NCI-H345 (cell line): ENCODE results near the gene ERN1.
A peak's percentile ranks its signal among the peaks of the same experiment; 100 is the strongest.
"Not testable (repeated sequence)": the region's sequence is repeated elsewhere in the genome, so short reads cannot be mapped to it uniquely, and the experiment has no call there.

Experiments used
- DNase-seq: peaks from one replicate; lab custom pipeline; 2025; lab: John Stamatoyannopoulos, UW

The ERN1 gene

DNA sequence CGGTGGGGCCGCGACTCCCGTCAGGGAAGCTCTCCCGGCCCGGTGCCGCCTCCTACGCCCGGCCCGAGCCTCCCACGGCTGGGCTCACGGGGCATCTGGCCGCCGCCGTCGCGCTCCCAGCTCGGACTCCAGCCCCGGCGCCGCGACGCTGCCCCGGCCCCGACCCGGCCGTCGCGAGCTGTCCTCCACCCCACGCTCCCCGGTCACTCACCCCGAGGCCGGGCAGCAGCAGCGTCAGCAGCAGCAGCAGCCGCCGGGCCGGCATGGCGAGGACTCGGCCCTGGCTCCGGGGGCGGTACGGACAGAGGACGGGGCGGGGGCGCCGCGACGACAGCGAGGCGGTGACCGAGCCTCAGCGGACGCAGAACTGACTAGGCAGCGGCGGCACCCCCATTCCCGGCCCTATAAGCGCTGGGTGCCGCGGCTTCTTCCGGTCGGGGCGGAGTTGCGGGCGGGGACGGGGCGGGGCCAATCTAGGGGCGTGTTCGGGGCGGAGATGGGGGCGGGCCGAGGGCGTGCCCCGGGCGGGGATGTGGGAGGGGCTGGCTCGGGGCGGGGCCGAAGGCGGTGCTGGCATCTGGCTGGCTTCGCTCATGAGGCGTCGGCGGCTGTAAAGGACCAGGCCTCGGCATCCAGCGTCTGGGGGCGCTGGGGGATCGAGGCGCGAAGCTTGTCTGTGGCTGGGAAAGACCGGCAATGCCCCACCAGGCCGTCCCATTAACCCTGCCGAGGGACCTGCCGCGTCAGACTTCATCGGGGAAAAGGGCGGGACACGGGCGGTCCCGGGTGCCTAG is at the start of gene ERN1:
TSS of gene ERN1 (minus strand) at position 380 of the 794 bp plus-strand sequence. CDS start at position 265, 115 bp downstream.
- peak; percentile 85 for DNase-seq

DNA sequence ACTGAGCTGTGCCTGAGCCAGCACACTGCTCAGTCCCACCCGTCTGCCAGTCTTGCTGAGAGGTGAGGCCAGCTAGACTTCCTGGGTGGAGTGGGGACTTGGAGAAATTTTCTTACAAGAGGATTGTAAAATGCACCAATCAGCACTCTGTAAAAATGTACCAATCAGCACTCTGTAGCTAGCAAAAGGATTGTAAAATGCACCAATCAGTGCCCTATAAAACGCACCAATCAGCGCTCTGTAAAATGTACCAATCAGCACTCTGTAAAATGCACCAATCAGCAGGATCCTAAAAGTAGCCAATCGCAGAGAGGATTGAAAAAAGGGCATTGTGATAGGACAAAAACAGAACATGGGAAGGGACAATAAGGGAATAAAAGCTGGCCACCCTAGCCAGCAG is 49.1 kb upstream of the ERN1 start:
- DNase-seq = not testable (repeated sequence)

DNA sequence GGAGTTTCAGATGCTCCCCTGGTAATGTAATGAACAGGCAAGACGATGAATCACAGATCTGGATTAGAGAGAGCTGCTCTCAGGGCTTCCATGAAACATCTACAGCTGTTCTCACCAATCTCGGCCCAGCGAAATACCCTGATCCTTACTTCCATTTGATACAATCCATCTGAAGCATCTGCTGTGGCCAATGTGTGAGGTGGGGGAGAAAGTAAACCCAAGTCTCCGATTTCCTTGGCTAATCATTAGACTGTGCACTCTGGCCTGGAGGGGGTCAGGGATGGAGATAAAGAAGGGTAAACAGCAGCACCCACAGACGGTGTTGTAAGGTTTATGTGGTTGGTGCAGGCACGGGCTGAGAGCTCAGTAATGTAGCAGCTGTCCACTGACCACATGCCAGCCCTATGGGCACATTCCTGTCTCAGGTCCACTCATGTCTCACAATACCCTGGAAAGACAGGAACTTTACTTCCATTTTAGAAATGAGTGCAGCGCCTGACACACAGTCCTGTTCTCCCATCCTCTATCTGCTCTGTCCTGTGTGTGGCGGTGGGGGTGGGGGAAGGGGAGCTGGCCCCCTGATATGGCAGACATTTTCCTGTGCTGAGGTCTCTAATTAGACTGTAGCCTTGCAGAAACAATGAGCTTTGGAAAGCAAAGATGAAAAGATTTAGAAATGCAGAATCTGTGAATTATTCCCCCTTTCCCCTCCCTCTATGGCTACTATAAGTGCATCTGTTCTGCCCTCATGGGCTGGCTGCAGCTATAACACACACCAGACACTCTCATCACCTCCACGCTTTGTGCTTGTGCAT is 48.3 kb upstream of the ERN1 start:
- DNase-seq = no peak

DNA sequence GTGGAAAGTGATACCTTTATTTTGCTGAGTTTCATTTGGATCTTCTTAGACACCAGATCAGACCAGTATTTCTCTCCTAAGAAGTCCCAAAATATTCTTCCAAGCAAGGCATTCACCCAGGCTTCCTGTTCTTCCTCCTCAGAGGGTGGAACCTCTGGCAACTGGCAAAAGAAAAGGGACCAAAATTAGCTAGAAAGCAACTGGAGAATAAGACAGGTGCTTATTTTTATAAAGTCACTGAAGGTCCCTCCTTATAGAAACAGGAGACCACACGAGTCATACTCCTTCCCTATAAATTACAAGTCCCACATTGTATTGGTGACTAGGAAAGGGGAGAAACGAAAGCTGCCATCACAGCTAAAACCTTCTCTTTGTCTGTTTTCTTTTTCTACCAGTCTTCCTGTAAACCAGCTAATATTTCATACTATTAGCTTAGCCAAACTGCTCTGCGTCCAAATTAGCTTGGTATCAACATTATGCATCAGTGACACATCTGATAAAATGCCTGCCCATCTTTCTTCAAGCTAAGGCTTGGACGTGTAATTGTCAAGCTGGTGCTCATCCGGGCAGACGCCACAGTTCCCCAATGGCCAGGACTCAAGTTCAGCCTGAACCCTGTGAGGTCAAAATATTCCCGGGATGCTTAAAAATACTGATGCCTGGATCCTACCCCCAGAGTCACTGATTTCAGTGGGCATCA is 47.5 kb upstream of the ERN1 start:
- DNase-seq = no peak

DNA sequence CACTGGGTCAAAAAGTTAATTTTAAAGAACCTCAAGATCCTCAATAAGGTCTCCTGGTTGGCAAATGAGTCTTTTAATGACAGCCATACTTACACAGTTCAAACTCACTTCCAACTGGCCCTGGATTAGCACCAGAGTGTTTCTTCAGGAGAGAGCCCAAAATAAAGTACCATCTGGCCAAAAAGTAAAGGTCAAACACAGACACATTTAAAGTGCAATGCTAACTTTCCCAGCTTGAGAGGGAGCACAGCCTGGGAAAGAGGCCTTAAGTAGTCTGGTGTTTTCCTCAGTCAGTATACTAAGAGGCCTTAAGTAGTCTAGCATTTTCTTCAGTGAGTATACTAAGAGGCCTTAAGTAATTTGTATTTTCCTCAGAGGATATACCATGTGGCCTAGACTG is 46.6 kb upstream of the ERN1 start:
- DNase-seq = no peak

DNA sequence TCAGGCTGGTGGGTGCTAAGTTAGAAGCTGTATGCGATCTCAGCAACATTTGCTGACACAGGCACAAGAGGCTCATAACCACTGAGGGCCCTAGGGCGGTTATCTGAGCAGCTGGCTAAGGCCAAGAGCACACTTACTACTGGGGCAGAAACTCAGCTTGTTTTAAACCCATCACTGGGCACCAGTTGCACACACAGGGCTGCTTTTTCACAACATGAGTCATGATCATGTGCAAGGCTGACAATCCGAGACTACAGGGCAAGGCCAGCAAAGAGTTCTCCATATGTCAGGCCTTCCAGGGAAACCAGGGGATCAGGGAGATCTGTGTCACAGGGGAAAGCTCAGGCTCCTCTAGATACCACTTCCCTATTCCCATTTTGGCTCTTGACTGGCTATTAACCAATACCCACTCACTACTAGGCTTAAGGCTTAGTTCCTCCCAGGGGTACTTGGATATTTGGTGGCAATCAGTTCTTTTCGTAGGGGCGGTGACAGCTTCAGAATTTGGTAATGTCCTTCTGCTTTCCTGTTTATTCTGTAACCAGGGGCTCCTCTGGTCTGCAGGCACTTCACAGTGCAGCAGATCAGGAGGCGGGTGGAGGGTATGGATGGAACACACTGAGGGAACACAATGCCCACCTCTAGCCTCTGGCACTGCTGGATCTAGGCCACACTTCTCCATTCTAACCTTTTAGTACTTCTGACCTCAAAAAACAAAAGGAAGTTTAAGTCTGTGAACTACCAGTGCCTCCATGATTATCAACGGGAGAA is 44.9 kb upstream of the ERN1 start:
- DNase-seq = no peak

DNA sequence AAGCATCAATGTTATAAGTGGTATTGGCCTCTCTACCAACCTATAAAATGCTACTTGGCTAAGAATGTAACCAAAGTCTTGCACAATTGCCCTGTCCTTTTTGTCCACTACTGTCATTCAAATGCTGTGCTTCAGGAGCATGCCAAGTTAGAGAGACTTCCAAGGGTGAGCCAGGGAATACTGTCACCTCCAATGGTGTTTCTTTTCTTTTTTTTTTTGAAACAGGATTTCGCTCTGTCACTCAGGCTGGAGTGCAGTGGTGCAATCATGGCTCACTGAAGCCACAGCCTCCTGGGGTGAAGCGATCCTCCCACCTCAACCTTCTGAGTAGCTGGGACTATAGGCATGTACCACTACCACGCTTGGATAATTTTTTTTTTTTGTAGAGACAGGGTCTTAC is 43.7 kb upstream of the ERN1 start:
- no peak for DNase-seq

DNA sequence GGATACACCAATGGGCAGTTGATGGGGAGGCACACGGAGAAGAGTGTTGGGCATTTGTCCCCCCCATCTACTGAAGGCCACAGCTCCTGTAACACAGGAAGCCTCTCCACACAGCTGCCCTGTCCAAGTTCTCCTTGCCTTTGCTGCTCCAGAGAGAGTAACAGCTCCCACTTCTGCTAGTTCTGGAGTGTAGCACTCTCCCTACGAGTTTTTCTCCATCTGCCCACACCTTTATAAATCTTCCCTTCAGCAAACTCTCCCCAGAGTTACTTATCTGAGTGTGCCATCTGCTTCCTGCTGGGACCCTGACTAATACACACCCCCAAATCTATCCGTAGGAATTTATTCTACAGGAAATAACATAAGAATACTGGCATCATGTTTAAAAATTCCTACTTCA is 42.6 kb upstream of the ERN1 start:
- no peak for DNase-seq

DNA sequence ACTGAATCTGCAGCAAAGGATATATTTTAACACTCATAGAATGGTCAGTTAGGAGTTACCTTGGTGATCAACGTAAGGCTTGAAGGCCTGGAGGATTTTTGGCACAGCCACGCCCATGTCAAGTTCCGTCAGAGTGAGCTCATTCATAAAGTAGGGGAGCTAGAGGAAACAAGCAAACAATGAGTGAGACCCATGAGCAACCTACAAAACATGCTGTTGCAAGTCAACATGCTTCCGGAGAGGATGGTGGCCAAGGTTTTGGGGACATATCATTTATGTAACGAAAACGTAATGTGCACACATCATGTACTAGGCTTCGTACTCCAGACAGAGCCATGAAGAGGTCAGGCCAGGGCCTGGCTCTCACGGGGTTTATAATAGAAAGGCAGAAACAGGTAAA is 41.1 kb upstream of the ERN1 start:
- DNase-seq = no peak

DNA sequence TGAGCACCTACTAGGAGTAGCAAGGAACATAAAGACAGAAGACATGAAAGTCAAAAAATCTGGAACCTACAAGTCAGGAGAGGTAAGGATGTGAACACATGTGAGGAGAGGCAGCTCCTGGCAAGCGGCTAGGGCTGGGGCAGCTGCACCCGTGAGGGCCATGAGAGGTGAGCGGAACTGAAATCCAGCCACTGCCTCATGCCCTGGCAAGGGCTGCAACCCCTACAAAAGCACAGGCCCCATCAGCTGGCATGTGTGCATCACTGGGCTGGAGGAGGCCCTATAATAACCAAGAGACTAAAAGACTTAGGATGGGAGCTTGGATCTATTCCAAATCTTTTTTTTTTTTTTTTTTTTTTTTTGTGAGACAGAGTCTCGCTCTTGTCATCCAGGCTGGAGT is 40.3 kb upstream of the ERN1 start:
- no peak for DNase-seq

DNA sequence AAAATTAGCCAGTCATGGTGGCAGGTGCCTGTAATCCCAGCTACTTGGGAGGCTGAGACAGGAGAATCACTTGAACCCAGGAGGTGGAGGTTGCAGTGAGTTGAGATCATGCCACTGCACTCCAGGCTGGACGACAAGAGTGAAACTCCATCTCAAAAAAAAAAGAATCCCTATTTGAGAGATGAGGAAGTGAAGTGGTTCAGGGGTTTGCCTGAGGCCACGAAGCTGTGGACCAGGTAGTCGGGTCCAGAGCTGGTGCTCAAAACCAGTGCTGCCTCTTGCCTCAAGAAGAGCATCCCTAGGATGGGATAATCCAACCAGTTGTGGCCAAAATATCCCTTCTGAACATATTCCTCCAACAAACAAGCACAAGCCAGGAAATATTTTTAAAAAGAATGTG is 37.7 kb upstream of the ERN1 start:
- not testable (repeated sequence) for DNase-seq

DNA sequence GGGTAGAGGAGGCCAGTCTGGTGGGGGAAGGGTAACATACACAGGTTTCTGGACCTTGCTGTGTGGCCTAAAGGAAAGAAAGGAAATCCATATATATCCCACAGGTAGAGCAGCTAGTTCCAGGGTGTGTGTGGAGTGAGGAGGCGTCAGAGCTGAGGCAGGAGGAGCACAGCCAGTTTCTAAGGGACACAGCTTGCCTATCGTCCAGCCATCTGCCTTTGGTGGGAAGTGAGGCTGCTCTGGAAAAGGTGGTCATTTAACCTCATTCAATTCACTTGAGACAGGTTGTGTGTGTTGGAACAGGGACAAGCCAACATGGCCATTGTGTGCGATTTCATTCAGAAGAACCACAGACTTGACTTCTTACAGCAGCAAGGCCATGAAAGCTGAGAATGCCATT is 36.9 kb upstream of the ERN1 start:
- DNase-seq = no peak

DNA sequence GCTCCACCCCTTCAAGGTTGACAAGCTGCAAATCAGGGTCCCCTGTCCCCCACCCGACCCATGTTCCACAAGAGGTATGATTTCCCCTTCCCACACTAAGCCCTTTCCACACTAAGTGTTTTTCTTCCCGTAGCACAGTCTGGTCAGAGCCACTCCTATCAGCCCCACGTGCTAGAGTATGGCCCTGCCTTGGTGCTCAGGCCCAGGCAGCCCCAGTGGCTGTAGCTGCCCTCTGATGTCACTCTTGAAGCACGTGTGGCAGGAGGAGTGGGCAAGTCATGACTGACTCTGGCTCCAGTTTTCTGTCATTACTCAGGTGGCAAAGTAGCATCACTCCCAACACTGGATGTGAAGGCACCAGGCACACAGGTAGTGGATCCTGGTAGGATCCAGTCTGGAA is 35.4 kb upstream of the ERN1 start:
- no peak for DNase-seq

DNA sequence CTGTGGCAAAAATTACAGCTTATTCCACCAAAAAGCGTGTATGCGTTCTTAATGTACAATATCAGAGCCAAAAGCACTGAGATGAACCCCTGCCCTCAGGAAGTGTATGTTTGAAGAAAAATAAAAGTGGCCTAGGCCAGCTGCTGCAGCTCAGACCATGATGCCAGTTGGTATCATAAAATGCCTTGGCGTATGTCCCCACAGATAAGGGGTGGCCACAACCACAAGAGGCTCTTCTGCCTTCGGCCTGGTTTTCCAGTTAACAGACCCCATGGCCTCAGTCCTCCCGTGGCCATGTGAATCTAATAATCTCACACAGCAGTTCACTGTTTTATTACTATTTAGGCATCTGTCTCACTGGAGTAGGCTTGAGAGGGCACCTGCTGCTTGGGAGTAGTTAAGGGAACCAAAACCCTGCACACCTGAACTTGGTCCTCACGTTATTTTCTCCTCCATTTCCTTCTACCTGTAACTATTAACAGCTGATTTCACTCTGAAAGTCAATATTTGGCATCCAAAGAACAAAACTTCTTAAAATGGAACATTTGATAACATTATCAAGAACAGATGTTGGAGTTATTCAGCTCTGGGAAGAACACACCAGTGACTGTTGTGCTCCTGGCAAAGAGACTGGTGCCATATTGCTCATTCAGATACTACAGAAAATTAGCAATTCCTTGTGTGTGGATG is 34.8 kb upstream of the ERN1 start:
- no peak for DNase-seq

DNA sequence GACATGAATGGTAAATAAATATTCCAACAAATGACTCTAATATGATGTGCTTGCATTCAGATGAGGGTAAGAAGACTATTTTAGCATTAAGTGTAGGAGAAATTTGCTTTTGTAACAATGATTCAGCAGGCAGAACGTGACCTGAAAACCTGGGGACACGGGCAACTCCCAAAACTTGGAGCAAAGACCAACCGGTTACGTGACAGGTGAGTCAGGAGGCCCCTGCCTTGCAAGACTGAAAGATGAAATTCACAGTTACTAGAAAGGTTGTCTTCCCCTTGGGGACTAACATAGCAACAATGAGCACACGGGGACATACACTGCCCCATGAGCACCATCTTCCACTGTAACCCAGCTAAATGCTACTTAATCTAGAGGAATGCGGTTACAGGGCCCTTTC is 33.5 kb upstream of the ERN1 start:
- no peak for DNase-seq

DNA sequence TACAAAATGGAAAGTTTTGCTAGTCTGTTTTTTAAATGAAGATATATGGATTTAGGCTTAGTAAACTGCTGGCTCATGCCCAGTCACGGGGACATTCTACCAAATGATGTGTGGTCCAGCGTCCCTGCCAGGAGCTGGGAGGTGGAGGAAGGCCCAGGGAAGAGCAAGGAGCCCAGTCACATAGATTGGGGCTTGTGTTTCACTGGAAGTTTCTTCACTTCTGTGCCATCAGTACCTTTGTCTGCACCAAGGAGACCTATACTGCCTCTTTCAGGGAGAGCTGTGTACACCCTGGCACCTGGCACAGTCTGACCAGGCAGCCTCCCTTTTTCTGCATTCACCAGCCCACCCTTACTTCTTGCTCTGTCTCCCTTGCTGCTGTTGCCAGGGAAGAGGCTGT is 32.6 kb upstream of the ERN1 start:
- no peak for DNase-seq

DNA sequence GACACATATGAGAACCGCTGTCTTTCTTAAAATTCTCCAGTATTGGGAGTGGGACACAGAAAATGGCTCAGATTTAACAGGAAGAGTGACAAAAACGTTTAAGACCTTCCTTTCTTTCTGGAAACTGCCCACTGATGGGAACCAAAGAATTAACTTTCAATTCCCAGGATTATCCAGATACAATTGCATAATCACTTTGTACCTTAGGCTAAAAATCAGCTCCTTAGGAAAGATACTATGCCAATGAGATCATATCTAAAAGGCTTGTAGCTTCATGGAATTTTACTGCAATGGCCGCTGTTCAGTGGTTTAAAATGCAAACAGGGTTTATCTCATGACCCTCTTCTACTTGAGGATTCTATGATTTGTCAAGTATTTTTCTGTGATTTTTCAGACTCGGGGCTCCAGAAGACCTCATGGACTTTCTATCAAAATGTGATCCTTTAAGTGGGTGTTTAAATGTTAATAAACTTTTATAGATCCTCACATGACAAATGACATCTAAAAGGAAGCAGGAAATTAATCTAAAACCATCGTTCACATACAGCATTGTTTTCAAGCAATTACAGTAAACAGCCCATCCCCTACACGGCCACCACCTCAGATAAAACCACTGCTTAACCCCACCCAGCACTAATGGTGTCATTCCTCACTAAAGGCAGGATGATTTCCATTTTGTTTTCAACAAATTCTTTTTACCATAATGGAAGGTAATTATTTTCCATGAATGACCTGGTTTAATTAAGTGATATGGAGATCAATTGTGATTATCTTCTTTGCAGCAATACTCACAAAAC is 31.6 kb upstream of the ERN1 start:
- DNase-seq = no peak

DNA sequence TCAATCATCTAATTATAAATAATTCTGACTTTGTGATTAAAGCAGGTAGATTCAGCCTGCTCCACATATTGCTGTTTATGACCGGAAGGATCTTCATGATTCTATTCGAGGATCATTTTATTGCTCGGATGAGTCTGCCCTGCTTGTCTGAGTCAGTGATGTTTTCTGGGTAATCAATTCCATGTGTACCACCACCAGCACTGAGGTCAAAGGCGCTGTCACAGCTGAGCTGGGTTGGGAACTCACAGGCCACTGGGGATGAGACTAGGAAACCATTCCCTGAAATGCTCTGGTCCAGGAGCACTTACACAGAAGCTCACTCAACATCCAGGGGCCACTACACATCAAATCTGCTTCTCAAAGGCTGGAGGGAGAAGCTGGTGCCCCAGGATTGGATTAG is 30.4 kb upstream of the ERN1 start:
- no peak for DNase-seq

DNA sequence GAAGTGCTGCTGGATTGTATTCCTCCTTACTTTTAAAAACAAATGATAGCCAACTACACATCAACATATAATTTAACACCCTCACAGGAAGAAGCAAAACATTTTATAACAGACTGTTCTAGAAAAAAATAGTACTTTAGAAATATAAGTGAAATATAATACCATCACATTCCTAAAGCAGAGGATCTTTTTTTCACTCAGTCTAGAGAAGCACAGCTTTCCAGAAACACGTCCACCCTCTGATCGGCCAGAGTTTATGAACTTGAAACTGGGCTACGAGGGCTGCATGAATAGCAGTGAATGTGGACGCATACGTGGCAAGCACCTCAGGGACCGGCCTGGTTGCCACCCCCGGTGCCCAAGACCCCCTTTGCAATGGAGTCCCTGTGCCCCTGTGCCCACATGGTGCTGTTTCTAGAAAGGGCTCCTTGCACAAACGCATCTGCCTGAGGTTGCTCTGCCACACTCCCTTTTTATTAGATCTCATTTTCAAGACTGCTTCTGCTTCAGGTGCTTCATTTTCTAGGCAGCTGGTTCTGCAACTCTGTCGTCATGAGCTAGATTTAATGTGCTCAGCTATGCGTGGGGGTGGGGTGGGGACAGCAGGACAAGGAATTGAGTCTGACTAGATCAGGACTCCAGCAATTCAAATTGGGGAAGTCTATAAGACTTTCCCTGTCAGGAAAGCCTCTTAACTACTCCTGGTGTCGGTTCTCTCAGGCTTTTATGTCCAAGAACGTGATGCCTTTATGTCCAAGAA is 29.1 kb upstream of the ERN1 start:
- no peak for DNase-seq

DNA sequence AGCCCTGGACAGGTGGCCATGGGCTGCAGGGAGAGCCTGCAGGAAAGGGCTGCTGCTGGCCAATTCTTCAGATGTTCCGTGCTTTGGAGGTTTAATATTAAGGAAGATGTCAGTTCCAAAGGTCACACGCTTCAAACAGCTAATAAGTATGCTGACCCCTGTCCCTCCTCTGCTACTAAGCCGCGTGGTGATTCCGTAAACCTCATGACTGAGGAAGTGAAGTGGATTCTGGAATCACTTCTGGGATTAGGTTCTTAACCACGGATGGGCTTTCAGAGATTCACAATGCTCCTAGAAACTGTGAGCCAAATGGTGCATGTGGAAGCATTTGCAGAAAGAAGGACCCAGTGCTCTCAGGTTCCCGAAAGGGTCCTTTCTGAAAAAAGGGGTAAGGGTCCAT is 28.5 kb upstream of the ERN1 start:
- no peak for DNase-seq
